Colonic mucosa (tissue), 4 donors: Measurements from ENCODE around the gene OCEL1. TPM values are rescaled to one million over a fixed set of nuclear protein-coding genes. Genes with fewer than 3 reads are reported as not detected.

Experiments
- DNase-seq: peaks from one replicate; pipeline ENCODE4 v3.0.0-alpha.2; 2020
- H3K27ac ChIP-seq: fragments of 200-600 bp; one replicate; pipeline ENCODE4 v1.8.0; 2021
- H3K27me3 ChIP-seq: fragments of 200-600 bp; one replicate; pipeline ENCODE4 v1.8.0; 2021
- H3K36me3 ChIP-seq: fragments of 200-600 bp; one replicate; pipeline ENCODE4 v1.8.0; 2021
- H3K4me1 ChIP-seq: fragments of 200-600 bp; one replicate; pipeline ENCODE4 v1.8.0; 2021; ENCODE audit warnings: mild to moderate bottlenecking
- H3K4me3 ChIP-seq: fragments of 200-600 bp; one replicate; pipeline ENCODE4 v1.8.0; 2021
- H3K9ac ChIP-seq, 2 donors: one replicate each; pipeline ENCODE4 v1.7.0; 2013; ENCODE audit warnings: control low read depth in 2 of 2, low read depth in 2 of 2, low read length in 2 of 2
- H3K9me3 ChIP-seq: fragments of 200-600 bp; one replicate; pipeline ENCODE4 v1.8.0; 2021
- intact Hi-C: fragments of 100-400 bp; cut with DNase I; formaldehyde crosslinking; loops from one replicate; pipeline ENCODE4 v1.14.1; 2022
- total RNA-seq, 2 donors: library from RNA; stranded (reverse); fragmentation: NEBNext Ultra II Directional in 1 of 2; extraction: Animal tissue kit (Norgen Biotek cat#: 25700) in 1 of 2; gene quantifications; one replicate each; pipeline ENCODE4 v1.2.1, GENCODE V29; 2021
- TF ChIP-seq, protein P1 (sequence below): fragments of 200-600 bp; IDR thresholded peaks from one replicate; pipeline ENCODE4 v1.8.0; 2022; ENCODE audit warnings: antibody characterized with exemption, mild to moderate bottlenecking
- donor health status: healthy.
- donor health status: DM: no; HTN: no; CAD: no.
- donor health status: DM: no; HTN: no; CAD: no.

The OCEL1 gene, protein sequence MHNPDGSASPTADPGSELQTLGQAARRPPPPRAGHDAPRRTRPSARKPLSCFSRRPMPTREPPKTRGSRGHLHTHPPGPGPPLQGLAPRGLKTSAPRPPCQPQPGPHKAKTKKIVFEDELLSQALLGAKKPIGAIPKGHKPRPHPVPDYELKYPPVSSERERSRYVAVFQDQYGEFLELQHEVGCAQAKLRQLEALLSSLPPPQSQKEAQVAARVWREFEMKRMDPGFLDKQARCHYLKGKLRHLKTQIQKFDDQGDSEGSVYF
- total RNA-seq: 10 to 100 TPM; 35.7 to 46.9 TPM

DNA sequence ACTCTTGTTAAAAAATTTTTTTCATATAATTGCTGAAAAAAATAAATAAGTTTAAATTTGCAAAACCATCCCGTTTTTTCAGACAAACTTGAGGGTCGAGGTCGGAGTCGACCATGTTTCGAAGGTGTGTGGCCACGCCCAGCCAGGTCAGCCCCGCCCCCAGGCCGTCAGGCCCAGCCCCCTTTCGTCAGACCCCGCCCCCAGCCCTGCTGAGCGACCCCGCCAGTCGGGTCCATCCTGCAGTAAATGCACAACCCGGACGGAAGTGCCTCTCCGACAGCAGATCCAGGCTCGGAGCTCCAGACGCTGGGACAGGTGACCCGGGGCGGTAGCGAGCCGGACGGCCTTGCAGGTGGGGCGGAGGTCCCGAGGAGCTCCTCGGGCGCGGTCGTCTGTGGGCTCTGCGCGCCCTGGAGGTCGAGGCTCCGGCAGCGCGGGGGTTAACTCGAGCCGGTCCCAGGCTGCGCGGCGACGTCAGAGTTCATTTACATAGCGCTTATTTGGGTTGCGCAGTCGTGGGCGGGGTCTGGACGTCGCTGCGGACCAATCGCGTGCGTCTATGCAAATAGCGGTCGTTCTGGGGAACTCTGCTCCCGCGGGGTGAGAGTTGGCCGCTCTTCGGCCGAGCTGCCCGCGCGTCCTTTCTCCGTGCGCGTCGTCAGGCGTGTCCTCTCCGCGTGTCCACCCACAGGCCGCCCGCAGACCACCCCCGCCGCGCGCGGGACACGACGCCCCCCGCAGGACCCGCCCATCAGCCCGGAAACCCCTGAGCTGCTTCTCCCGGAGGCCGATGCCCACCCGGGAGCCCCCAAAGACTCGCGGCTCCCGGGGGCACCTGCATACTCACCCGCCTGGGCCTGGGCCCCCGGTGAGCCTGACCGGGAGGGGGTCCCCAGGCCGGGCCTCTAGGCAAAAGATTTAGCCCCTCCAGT lies at the start of gene OCEL1:
TSS of gene OCEL1 (plus strand) at position 225 of the 932 bp plus-strand sequence. CDS start at position 247, 22 bp downstream.
- intact Hi-C loops: no loop called here
- Histone ChIP-seq H3K27me3 (no peaks in the 10 kb centered on the region), H3K4me3 (peak within 1 kb of the TSS; percentile 77), H3K27ac (peak within 1 kb of the TSS; percentile 97), H3K4me1 (no peaks in the 10 kb centered on the region), H3K36me3 (no peaks in the 10 kb centered on the region), H3K9ac (peak within 1 kb of the TSS; percentile 74 to 78), H3K9me3 (no peaks in the 10 kb centered on the region)
- DNase-seq: peak; percentile 98
- TF ChIP-seq, protein P1, sequence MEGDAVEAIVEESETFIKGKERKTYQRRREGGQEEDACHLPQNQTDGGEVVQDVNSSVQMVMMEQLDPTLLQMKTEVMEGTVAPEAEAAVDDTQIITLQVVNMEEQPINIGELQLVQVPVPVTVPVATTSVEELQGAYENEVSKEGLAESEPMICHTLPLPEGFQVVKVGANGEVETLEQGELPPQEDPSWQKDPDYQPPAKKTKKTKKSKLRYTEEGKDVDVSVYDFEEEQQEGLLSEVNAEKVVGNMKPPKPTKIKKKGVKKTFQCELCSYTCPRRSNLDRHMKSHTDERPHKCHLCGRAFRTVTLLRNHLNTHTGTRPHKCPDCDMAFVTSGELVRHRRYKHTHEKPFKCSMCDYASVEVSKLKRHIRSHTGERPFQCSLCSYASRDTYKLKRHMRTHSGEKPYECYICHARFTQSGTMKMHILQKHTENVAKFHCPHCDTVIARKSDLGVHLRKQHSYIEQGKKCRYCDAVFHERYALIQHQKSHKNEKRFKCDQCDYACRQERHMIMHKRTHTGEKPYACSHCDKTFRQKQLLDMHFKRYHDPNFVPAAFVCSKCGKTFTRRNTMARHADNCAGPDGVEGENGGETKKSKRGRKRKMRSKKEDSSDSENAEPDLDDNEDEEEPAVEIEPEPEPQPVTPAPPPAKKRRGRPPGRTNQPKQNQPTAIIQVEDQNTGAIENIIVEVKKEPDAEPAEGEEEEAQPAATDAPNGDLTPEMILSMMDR: no peak

DNA sequence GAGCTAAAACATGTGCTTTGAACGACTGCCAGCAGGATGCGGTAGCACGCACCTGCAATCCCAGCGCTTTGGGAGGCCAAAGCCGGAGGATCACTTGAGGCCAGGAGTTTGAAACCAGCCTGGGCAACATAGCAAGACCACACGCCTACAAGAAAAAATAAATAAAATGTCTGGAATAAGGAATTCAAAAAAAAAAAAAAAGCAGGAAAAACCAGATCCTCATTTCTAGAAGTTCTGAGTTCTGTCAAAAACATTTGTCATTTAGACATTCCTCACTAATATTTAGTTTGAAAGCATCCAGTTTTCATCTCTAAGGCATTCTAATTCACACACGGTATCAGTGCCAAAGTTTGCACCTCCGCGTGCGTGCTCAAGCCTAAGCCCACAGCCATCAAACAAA lies 47.7 kb upstream of the OCEL1 start:
- no peaks in the 10 kb centered on the region for H3K27me3 ChIP-seq
- no peak for DNase-seq
- intact Hi-C loops: no loop called here
- no peaks in the 10 kb centered on the region for H3K4me1 ChIP-seq
- H3K4me3 ChIP-seq: no peak overlapping the region
- no peak overlapping the region for H3K27ac ChIP-seq
- no peaks in the 10 kb centered on the region for H3K9me3 ChIP-seq
- H3K9ac ChIP-seq: no peak overlapping the region
- TF ChIP-seq, protein P1: no peak
- peaks cover 4% of the 10 kb centered on the region for H3K36me3 ChIP-seq

DNA sequence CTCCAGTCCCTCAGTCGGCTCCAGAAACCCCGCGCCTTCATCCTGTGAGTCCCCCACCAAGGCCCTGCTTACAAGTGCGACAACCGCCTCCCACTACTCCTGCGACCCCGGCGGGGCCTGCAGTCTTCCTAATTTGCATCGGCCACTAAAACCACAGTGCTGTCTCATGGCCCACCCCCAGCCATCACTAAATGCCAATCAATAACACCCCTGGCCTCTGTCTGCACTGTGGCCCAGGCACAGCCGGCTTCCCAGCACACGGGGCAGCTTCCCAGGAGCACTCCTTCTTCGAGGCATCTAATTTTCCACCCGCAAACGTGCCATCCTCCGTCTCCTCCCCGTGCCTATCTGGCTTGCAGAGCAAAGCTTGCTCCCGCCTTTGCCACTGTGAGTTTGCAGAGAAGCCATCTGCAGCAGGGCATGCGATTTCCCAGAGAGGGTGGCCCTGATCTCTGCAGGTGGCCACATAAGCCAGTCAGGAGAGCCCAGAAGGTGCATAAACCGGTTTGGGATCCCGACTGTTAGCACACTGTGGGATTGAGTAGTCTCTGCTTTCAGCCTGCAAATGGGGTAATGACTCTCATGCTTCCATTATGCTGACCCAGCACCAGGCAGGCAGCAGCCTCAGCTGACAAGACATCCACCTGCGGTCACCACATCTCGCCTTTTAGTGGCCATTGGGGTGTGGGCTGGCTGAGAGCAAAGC lies 44.9 kb upstream of the OCEL1 start:
- Histone ChIP-seq H3K4me1 (no peaks in the 10 kb centered on the region), H3K27me3 (no peaks in the 10 kb centered on the region), H3K9me3 (no peaks in the 10 kb centered on the region), H3K36me3 (peaks cover 4% of the 10 kb centered on the region), H3K9ac (no peak overlapping the region), H3K4me3 (no peak overlapping the region), H3K27ac (no peak overlapping the region)
- TF ChIP-seq, protein P1: no peak
- DNase-seq: no peak
- intact Hi-C loops: no loop called here

GRCh38 chr19:17183271-17183761 lies 42.7 kb upstream of the OCEL1 start:
- Histone ChIP-seq H3K9ac (no peak overlapping the region), H3K27ac (no peak overlapping the region), H3K4me3 (no peak overlapping the region), H3K4me1 (no peaks in the 10 kb centered on the region), H3K27me3 (no peaks in the 10 kb centered on the region), H3K36me3 (peaks cover 6% of the 10 kb centered on the region), H3K9me3 (no peaks in the 10 kb centered on the region)
- no peak for DNase-seq
- intact Hi-C loops: no loop called here
- TF ChIP-seq, protein P1: no peak

GRCh38 chr19:17183858-17184321 lies 42.1 kb upstream of the OCEL1 start:
- H3K4me1 ChIP-seq: no peaks in the 10 kb centered on the region
- DNase-seq: no peak
- H3K4me3 ChIP-seq: no peak overlapping the region
- H3K36me3 ChIP-seq: peaks cover 6% of the 10 kb centered on the region
- peak overlapping the region; percentile 21 for H3K27ac ChIP-seq
- H3K27me3 ChIP-seq: no peaks in the 10 kb centered on the region
- TF ChIP-seq, protein P1: no peak
- H3K9me3 ChIP-seq: no peaks in the 10 kb centered on the region
- intact Hi-C loops: no loop called here
- no peak overlapping the region for H3K9ac ChIP-seq
